PFSK-1 (cell line): ENCODE measurements around the gene RAB9A.

Experiments used
- FOXP2 ChIP-seq: optimal IDR thresholded peaks from 2 replicates; pipeline ENCODE3; 2011; ENCODE audit warnings: borderline replicate concordance, control low read depth, inconsistent platforms; ENCODE audit not compliant: insufficient read depth; ENCODE audit errors: extremely low read length, extremely low read depth
- POLR2AphosphoS5 ChIP-seq: IDR thresholded peaks from 2 replicates; pipeline ENCODE4 v1.6.1; 2012; ENCODE audit warnings: low read depth, mild to moderate bottlenecking, control low read depth, low read length, moderate library complexity
- REST ChIP-seq, 2 experiments: IDR thresholded peaks; 2 replicates each; pipeline versions ENCODE4 v1.6.1 to v1.8.0; 2011 to 2012; ENCODE audit warnings: low read depth in 2 of 2, low read length in 2 of 2, control low read depth in 1 of 2, inconsistent platforms in 1 of 2, mild to moderate bottlenecking in 1 of 2, moderate library complexity in 1 of 2; ENCODE audit not compliant: insufficient read depth in 1 of 2
- SIN3A ChIP-seq: IDR thresholded peaks from 2 replicates; pipeline ENCODE4 v1.6.1; 2012; ENCODE audit warnings: mild to moderate bottlenecking, low read length, moderate library complexity, borderline replicate concordance; ENCODE audit not compliant: insufficient read depth
- TAF1 ChIP-seq: IDR thresholded peaks from 2 replicates; pipeline ENCODE4 v1.6.1; 2012; ENCODE audit warnings: low read length, control low read depth, borderline replicate concordance; ENCODE audit not compliant: insufficient read depth

RAB9A gene

GRCh38 chrX:13755254-13755653, 66.3 kb downstream of the RAB9A start:
- TF ChIP-seq REST (IDR thresholded peaks at IDR 0.05; ENCODE audit: insufficient read depth in 1 of 2, low read depth in 2 of 2, low read length in 2 of 2): no peak
- TF ChIP-seq POLR2AphosphoS5: no peak
- no peak for TF ChIP-seq TAF1
- no peak for TF ChIP-seq FOXP2
- TF ChIP-seq SIN3A: no peak

GRCh38 chrX:13756381-13756780, 67.5 kb downstream of the RAB9A start:
- TF ChIP-seq POLR2AphosphoS5: no peak
- no peak for TF ChIP-seq FOXP2
- no peak for TF ChIP-seq REST (IDR thresholded peaks at IDR 0.05; ENCODE audit: insufficient read depth in 1 of 2, low read depth in 2 of 2, low read length in 2 of 2)
- TF ChIP-seq SIN3A: no peak
- TF ChIP-seq TAF1: no peak

- TF ChIP-seq REST (IDR thresholded peaks at IDR 0.05; ENCODE audit: insufficient read depth in 1 of 2, low read depth in 2 of 2, low read length in 2 of 2): no peak
- TF ChIP-seq TAF1: no peak
- no peak for TF ChIP-seq SIN3A
- no peak for TF ChIP-seq POLR2AphosphoS5
- TF ChIP-seq FOXP2: no peak
Observed at GRCh38 chrX:13759152-13759718, 70.3 kb downstream of the RAB9A start.
